Muscle of leg (tissue), 11 donors: ENCODE measurements around the gene ITPR1. TPM values are rescaled to one million over a fixed set of nuclear protein-coding genes. Genes with fewer than 3 reads are reported as not detected.

ENCODE experiments used
- DNase-seq: peaks from one replicate; pipeline ENCODE4 v3.0.0; 2013
- H3K27ac ChIP-seq: one replicate; pipeline ENCODE4 v1.5.1; 2013; ENCODE audit warnings: mild to moderate bottlenecking, low read length, control low read depth
- H3K27me3 ChIP-seq: one replicate; pipeline ENCODE4 v1.6.1; 2013; ENCODE audit warnings: low read length; ENCODE audit not compliant: control insufficient read depth, insufficient read depth
- H3K36me3 ChIP-seq: one replicate; pipeline ENCODE4 v1.6.1; 2013; ENCODE audit warnings: low read length; ENCODE audit not compliant: control insufficient read depth, insufficient read depth
- H3K4me1 ChIP-seq: one replicate; pipeline ENCODE4 v1.6.1; 2013; ENCODE audit warnings: low read length; ENCODE audit not compliant: control insufficient read depth, insufficient read depth
- H3K4me3 ChIP-seq: one replicate; pipeline ENCODE4 v1.5.1; 2013; ENCODE audit warnings: low read length, control low read depth
- H3K9me3 ChIP-seq: replicated peaks from 2 replicates; pipeline ENCODE4 v1.6.1; 2013; ENCODE audit warnings: low read depth, low read length; ENCODE audit not compliant: control insufficient read depth
- WGBS: methylation state at CpG from one replicate; pipeline ENCODE4 v1.1.5; 2013; ENCODE audit warnings: missing lambda C conversion rate; ENCODE audit not compliant: insufficient coverage; 5-methylcytosine and 5-hydroxymethylcytosine counted together
- polyA plus RNA-seq, 8 donors: library from polyadenylated mRNA; unstranded; fragments of 120-200 nt; gene quantifications; one replicate each; pipeline versions ENCODE4 v1.2.1 to v1.2.3, GENCODE V29; 2013; ENCODE audit warnings: inconsistent platforms in 1 of 8, low replicate concordance in 1 of 8; ENCODE audit not compliant: insufficient read length in 8 of 8, insufficient read depth in 1 of 8
- total RNA-seq: library from RNA; stranded (reverse); fragments of 120-200 nt; gene quantifications from one replicate; pipeline ENCODE4 v1.2.4, GENCODE V29; 2013

The ITPR1 gene
- total and polyA plus RNA-seq, 9 donors: 15.4 to 34.4 (median 20.5) TPM

DNA sequence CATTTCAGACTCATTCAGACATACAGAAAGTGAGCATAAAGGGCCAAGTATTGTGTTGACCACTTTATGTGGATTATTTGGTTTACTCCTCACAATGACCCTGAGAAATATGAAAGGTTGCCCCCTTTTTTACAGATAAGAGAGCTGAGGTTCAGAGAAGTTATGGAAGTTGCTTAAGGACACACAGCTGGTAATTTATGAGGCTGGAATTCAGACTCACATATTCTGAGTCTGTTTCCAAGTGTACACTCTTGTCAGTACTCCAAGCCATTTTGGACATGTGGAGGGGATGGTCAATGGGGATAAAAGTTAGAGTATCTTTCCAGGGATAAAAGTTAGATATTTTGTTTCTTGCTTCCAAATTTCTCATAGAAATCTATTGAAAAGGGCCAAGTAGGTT, 15.9 kb downstream of the ITPR1 start:
- Histone ChIP-seq H3K36me3 (no peaks in the 10 kb centered on the region), H3K27me3 (no peaks in the 10 kb centered on the region), H3K9me3 (no peaks in the 10 kb centered on the region), H3K4me3 (no peak overlapping the region), H3K4me1 (peaks cover 20% of the 10 kb centered on the region), H3K27ac (no peak overlapping the region)
- peak; percentile 55 for DNase-seq

DNA sequence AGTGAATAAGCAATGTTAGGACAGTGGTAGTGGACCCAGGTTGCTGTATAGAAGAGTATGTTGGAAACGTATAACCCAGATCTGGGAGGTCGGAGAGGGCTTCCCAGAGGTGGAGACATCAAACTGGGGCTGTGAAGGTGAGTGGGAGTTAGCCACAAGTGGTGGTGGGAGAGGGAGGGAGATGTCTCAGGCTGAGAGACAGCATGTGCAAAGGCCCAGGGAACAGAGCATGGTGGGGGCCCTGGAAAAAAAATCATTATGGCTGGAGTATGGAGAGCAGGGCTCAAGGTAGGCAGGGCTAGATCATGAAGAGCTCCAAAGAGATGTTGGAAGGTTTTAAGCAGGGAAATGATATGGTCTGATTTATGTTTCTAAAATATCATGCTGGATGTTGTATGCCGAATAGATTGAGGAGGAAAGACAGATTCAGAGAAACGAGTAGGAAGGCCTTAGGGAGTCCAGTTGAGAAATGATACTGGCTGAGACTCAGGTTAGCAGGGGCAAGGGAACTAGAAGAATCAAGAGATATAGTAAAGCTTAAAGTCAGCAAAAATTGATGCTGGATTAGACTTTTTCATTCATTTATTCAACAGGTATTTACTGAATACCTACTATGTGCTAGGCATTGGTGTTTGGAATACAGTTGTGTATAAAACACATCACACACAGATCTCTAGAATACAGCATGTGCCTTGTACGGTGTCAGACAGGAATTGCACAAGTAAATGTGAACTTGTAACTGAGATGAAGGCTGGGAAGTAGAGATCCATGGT, 17.0 kb downstream of the ITPR1 start:
- Histone ChIP-seq H3K36me3 (no peaks in the 10 kb centered on the region), H3K27me3 (no peaks in the 10 kb centered on the region), H3K4me1 (peaks cover 12% of the 10 kb centered on the region), H3K9me3 (no peaks in the 10 kb centered on the region), H3K4me3 (no peak overlapping the region), H3K27ac (no peak overlapping the region)
- DNase-seq: no peak
- WGBS: 57% methylated on average over 4 of the region's 5 CpGs

DNA sequence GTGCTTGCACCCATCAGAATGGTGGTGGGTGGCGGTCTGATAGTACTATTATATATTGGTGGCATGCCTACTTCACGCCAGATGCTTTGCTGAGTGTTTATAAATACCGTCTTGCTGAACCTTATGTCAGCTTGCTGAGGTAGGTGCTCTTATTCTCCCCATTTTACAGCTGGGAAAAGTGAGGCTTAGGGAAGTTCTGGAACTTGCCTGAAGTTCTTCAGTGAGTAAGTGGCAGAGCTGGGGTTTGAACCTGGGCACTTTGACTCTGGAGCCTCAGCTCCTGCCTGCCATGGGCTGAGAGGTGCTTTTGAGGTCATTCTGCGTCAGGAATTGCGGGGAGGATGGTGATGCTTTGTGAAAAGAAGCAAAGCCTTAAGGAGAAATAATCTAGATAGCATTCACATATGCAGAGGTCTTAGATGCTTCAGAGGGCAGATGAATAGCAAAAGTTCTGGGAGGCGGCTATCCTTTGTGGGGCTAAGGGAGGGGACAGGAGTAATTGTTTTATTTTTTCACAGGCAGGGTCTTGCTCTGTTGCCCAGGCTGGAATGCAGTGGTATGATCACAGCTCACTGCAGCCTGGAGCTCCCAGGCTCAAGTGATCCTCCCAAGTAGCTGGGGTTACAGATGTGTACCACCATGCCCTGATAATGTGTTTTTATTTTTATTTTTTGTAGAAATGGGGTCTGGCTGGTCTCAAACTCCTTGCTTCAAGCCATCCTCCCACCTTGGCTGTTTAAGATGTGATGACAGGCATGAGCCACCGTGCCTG, 18.5 kb downstream of the ITPR1 start:
- no peak for DNase-seq
- H3K27me3 ChIP-seq: no peaks in the 10 kb centered on the region
- no peaks in the 10 kb centered on the region for H3K9me3 ChIP-seq
- peaks cover 15% of the 10 kb centered on the region for H3K4me1 ChIP-seq
- H3K36me3 ChIP-seq: no peaks in the 10 kb centered on the region
- H3K4me3 ChIP-seq: no peak overlapping the region
- no peak overlapping the region for H3K27ac ChIP-seq
- WGBS: 75% methylated on average over 4 of the region's 7 CpGs

DNA sequence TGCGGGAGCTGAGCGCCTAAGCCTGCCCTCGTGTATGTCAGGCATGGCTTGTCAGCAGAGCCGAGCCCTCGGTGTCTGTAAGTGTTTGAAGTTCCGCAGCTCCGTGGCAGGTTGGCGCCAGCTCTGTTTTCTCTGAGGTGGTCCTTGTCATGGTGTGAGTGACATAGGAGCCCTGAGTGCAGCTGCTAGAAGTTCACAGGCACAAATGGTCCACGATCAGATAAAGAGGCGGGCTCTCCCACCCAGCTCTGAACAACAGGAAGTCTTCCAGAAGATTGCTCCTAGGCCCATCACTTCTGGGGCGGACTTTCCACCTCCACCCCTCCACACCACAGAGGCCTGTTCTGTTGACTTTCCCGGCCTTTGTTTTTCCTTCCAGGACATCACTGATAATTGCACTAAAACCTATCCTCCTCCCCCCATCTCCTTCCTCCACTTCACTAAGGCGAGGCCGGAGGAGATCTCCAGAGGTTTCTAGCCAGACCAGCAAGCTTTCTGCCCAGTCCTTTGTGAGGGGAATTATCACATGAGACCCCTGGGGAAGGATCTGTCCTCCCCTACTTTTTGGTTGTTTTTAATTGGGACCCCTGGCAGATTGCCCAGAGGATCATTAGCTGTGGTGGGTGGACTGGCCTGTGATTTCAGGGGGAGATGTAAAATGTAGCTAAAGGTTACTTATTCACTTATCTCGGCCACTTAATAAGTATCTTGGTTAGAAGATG, 19.9 kb downstream of the ITPR1 start:
- DNase-seq: peak; percentile 55

DNA sequence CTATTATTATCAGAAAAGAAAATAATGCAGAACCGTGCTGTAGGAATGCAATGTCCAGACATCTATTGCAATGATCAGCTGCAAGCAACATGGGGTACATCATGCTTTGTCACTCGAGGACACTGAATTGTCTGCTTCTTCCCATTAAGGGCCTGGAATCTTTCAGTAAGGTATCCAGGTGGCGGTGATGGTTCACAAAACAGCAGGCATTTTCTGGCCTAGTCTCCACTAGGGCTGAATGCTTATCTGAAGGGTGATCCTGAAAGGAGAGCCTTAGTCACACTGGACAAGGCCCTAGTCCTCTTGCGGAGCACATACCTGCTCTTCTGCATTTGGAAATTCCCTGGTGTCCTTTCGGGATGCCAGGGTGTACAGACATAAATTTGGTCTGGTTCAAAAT, 21.2 kb downstream of the ITPR1 start:
- no peaks in the 10 kb centered on the region for H3K36me3 ChIP-seq
- no peak overlapping the region for H3K4me3 ChIP-seq
- no peak for DNase-seq
- WGBS: 90% methylated on average over 3 of the region's 5 CpGs
- peaks cover 24% of the 10 kb centered on the region for H3K4me1 ChIP-seq
- H3K9me3 ChIP-seq: no peaks in the 10 kb centered on the region
- no peak overlapping the region for H3K27ac ChIP-seq
- no peaks in the 10 kb centered on the region for H3K27me3 ChIP-seq

More for the DNA sequence above, 19.9 kb downstream of the ITPR1 start:
- no peaks in the 10 kb centered on the region for H3K36me3 ChIP-seq
- peaks cover 19% of the 10 kb centered on the region for H3K4me1 ChIP-seq
- no peak overlapping the region for H3K4me3 ChIP-seq
- no peaks in the 10 kb centered on the region for H3K9me3 ChIP-seq
- WGBS: 36% methylated on average over 7 of the region's 15 CpGs
- H3K27me3 ChIP-seq: no peaks in the 10 kb centered on the region
- peak overlapping the region; percentile 62 for H3K27ac ChIP-seq

DNA sequence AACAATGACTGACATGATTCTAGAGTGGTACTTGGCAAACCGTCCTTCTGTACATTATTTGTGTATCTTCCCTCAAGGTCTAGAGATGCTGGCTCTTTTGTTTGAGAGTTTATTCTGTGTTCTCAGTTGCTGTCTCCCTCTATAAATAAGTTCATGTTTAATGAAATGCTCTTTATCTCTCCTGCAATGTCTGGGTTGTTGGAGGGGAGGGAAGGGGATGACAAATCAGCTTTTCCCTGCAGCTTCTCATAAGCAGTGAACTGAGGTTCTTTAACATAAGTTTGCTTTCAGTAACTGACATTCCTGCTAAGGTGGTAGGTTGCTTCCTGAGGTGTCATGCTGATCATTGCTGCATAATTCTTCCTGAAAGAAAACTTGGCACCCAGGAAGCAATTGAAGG, 21.8 kb downstream of the ITPR1 start:
- Histone ChIP-seq H3K9me3 (no peaks in the 10 kb centered on the region), H3K4me1 (peaks cover 24% of the 10 kb centered on the region), H3K27ac (peak overlapping the region; percentile 82), H3K27me3 (no peaks in the 10 kb centered on the region), H3K4me3 (no peak overlapping the region), H3K36me3 (peaks cover 1% of the 10 kb centered on the region)
- WGBS: no CpG with 5 or more reads among the region's 1 CpG
- no peak for DNase-seq

DNA sequence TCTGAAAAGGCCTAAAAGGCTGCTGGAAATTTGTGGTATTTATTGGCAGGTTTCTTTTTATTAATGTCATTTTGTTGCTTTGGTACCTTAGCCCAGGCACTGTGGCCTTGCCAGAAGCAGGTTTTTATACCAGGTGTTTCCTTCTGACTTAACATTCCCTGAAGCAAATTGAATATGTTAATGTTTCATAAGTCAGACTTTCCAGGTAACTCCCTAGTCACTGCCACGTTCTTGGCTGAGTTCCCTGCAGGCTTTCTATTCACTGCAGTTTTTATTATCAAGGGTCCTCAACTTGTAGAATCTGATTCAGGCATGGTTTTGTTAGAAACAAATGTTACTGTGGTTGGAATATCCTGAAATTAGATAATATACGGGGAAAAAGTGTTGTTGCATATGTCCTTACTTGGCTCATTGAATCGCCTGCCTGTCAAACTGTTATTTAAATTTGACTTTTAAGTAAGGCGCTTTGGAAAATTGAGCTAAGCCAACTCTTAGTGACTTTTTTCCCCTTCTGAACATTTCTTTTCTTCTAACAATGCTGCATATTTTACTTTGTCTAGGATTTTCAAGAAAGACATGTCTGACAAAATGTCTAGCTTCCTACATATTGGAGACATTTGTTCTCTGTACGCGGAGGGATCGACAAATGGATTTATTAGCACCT, 22.9 kb downstream of the ITPR1 start:
- no CpG with 5 or more reads among the region's 7 CpGs for WGBS
- Histone ChIP-seq H3K4me1 (peaks cover 26% of the 10 kb centered on the region), H3K4me3 (no peak overlapping the region), H3K9me3 (no peaks in the 10 kb centered on the region), H3K27me3 (no peaks in the 10 kb centered on the region), H3K36me3 (peaks cover 2% of the 10 kb centered on the region), H3K27ac (peak overlapping the region; percentile 82)
- peak; percentile 73 for DNase-seq

DNA sequence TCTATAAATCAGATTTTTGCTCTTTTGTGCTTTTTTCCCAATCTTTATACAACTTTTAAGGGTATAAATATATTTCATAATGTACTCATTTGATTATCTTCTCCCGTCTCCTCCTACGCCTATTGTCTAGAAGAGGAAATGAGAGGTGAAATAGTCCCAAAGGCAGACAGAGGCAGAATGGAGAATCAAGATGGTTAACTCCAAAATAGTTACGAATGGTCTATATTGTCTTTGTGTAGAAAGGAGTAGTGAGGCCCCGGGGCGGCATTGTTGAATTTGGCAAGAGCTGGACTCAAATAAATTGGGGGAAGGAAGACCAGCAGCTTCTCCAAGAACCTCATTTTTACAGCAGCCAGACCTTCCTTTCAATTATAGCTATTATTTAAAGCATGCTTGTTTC, 23.9 kb downstream of the ITPR1 start:
- Histone ChIP-seq H3K9me3 (no peaks in the 10 kb centered on the region), H3K4me1 (peaks cover 26% of the 10 kb centered on the region), H3K27ac (peak overlapping the region; percentile 82), H3K36me3 (peaks cover 2% of the 10 kb centered on the region), H3K4me3 (no peak overlapping the region), H3K27me3 (no peaks in the 10 kb centered on the region)
- 0% methylated on average over 1 of the region's 5 CpGs for WGBS
- no peak for DNase-seq

DNA sequence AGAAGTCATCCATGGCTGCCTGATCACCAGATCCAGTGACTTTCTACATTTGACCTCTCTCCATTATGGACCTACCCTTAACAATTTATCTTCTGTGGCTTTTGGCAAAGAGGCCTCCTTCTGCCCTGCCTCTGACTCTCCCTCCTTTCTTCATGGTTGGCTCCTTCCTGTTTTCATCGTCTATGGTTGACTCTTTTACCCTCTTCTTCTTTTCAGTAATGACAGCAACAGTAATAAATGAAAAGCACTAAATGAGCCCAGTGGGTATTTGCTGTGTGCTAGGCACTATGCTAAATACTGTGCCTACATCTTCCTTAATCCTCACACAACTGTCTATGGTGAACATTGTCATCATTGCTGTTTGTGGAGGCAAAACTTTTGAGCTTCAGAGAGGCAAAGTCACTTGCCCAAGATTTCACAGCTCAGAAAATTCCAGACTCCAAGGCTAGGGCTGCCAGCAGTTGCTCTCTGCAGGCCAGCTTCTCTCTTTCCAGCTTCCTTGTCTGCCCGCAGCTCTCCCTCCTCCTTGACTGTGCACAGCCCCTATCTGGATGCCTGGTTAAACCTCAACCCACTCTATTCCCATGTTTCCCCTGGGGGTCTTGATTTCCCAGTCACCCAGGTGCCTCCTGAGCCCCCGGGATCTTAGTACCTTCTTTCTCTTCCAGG, 24.6 kb downstream of the ITPR1 start:
- H3K4me1 ChIP-seq: peaks cover 27% of the 10 kb centered on the region

More for the DNA sequence above, 24.6 kb downstream of the ITPR1 start:
- H3K36me3 ChIP-seq: peaks cover 2% of the 10 kb centered on the region
- no peak overlapping the region for H3K4me3 ChIP-seq
- no peaks in the 10 kb centered on the region for H3K9me3 ChIP-seq
- H3K27ac ChIP-seq: peak overlapping the region; percentile 82
- H3K27me3 ChIP-seq: no peaks in the 10 kb centered on the region
- WGBS: 0% methylated on average over 1 of the region's 3 CpGs
- DNase-seq: no peak
